Keratinocyte (primary cell): ENCODE data around the gene ATP6V1C2. TPM values are rescaled to one million over a fixed set of nuclear protein-coding genes. Genes with fewer than 3 reads are reported as not detected.

ENCODE experiments used
- DNase-seq: peaks from one replicate; pipeline ENCODE4 v3.0.0-alpha.2; 2011; ENCODE audit warnings: low read depth, missing footprints, low spot score
- FAIRE-seq: peaks from 2 replicates; lab custom pipeline; 2011; peaks lifted over from hg19 to GRCh38; lab: Jason Lieb, UNC
- H2AFZ ChIP-seq: 2 replicates; pipeline ENCODE4 v1.6.0; 2012; ENCODE audit warnings: low read length, control low read depth, inconsistent platforms; ENCODE audit not compliant: control insufficient read depth
- H3K27ac ChIP-seq: 2 replicates; pipeline ENCODE4 v1.5.1; 2011; ENCODE audit warnings: low read length; ENCODE audit not compliant: control insufficient read depth, insufficient read depth
- H3K27me3 ChIP-seq: 3 replicates; pipeline ENCODE4 v1.6.0; 2011; ENCODE audit warnings: low read length; ENCODE audit not compliant: control insufficient read depth, insufficient read depth; ENCODE audit errors: extremely low read depth
- H3K36me3 ChIP-seq, 2 experiments: 2 replicates in 1 of 2; 3 replicates in 1 of 2; pipeline ENCODE4 v1.5.1; 2011; ENCODE audit warnings: low read length in 2 of 2, mild to moderate bottlenecking in 1 of 2; ENCODE audit not compliant: control insufficient read depth in 2 of 2, insufficient read depth in 2 of 2; ENCODE audit errors: extremely low read depth in 1 of 2
- H3K4me1 ChIP-seq: 3 replicates; pipeline ENCODE4 v1.5.1; 2011; ENCODE audit warnings: low read length; ENCODE audit not compliant: control insufficient read depth, insufficient read depth; ENCODE audit errors: extremely low read depth
- H3K4me2 ChIP-seq: 3 replicates; pipeline ENCODE4 v1.6.0; 2011; ENCODE audit warnings: low read depth, low read length; ENCODE audit not compliant: control insufficient read depth, insufficient read depth; ENCODE audit errors: extremely low read depth
- H3K4me3 ChIP-seq, 3 experiments: fragments of 200-600 bp in 1 of 3; sonication (generic) in 1 of 3; 2 replicates in 2 of 3; 3 replicates in 1 of 3; pipeline ENCODE4 v1.5.1; 2011 to 2016; ENCODE audit warnings: low read length in 3 of 3, mild to moderate bottlenecking in 3 of 3, control low read depth in 2 of 3, inconsistent platforms in 1 of 3, low read depth in 1 of 3, mixed read lengths in 1 of 3, mixed run types in 1 of 3, moderate library complexity in 1 of 3; ENCODE audit not compliant: control insufficient read depth in 2 of 3, insufficient read depth in 2 of 3; ENCODE audit errors: extremely low read depth in 1 of 3
- H3K79me2 ChIP-seq: 2 replicates; pipeline ENCODE4 v1.6.0; 2012; ENCODE audit warnings: low read length; ENCODE audit not compliant: control insufficient read depth, insufficient read depth
- H3K9ac ChIP-seq: 3 replicates; pipeline ENCODE4 v1.6.0; 2011; ENCODE audit warnings: low read length; ENCODE audit not compliant: control insufficient read depth, insufficient read depth; ENCODE audit errors: extremely low read depth
- H3K9me1 ChIP-seq: 3 replicates; pipeline ENCODE4 v1.6.0; 2011; ENCODE audit warnings: low read length; ENCODE audit not compliant: control insufficient read depth, insufficient read depth; ENCODE audit errors: extremely low read depth
- H3K9me3 ChIP-seq: 2 replicates; pipeline ENCODE4 v1.5.1; 2012; ENCODE audit warnings: low read depth, low read length; ENCODE audit not compliant: control insufficient read depth
- H4K20me1 ChIP-seq: 3 replicates; pipeline ENCODE4 v1.6.0; 2011; ENCODE audit warnings: low read length; ENCODE audit not compliant: control insufficient read depth, insufficient read depth; ENCODE audit errors: extremely low read depth
- EZH2 ChIP-seq: IDR thresholded peaks from one replicate; pipeline ENCODE4 v1.6.1; 2012; ENCODE audit warnings: inconsistent platforms, mild to moderate bottlenecking, low read length, moderate library complexity
- dilution Hi-C: fragments of 300-500 bp; cut with MboI; formaldehyde crosslinking; loops from one replicate; pipeline ENCODE4 v1.7.0; 2020; ENCODE audit warnings: low sequenced_read_pairs; ENCODE audit not compliant: extremely low pct_ligation_motif_present
- polyA plus RNA-seq, 5 experiments: library from polyadenylated mRNA; depleted of rRNA in 3 of 5; stranded (reverse) in 3 of 5; stranded (forward) in 1 of 5; unstranded in 1 of 5; fragments of >200 nt; gene quantifications; 1 replicate in 1 of 5; 2 replicates in 3 of 5; 3 replicates in 1 of 5; pipeline versions ENCODE4 v1.2.1 to v1.2.3, GENCODE V29; 2011 to 2012; ENCODE audit warnings: missing spikeins in 2 of 5, low read depth in 1 of 5, low replicate concordance in 1 of 5
- TF ChIP-seq, protein P1 (sequence below), 3 experiments: IDR thresholded peaks in 1 of 3; conservative IDR thresholded peaks in 1 of 3; optimal IDR thresholded peaks in 1 of 3; 2 replicates in 2 of 3; 3 replicates in 1 of 3; pipeline versions ENCODE3 to v1.5.1; 2011; ENCODE audit warnings: low read length in 3 of 3, mild to moderate bottlenecking in 3 of 3, moderate library complexity in 2 of 3, control low read depth in 1 of 3, inconsistent platforms in 1 of 3; ENCODE audit not compliant: insufficient read depth in 2 of 3; ENCODE audit errors: extremely low read depth in 1 of 3

Gene ATP6V1C2
- polyA plus RNA-seq, 1 donor (not counting 4 experiments of a cell fraction or from before 2014, with no cell fraction given): 0.55 TPM

DNA sequence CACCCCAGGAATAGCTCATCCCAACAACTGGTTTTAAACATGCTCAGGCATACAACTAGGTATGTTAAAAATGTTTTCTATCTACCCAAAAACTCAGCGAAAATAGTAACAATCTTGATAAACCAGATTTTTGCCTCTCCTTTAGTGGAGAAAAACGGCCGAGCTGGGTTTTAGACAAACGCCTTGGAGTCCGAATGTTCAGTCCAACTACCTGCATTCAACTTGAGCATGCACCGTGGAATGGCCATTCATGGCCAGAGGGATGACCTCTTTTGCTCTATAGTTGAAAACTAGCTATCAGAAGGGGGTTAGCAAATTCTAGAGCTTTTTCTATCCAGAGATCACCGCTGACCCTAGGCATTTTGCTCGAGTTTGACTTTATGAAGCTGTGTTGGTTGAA, 60.3 kb downstream of the ATP6V1C2 start:
- FAIRE-seq (peak; percentile 26), DNase-seq (no peak)
- Histone ChIP-seq H3K79me2 (peaks cover 7% of the 10 kb centered on the region), H3K9ac (no peak overlapping the region), H3K4me3 (no peak overlapping the region), H3K4me1 (no peaks in the 10 kb centered on the region), H3K27ac (no peak overlapping the region), H3K9me1 (no peaks in the 10 kb centered on the region), H3K4me2 (no peak overlapping the region), H2AFZ (no peak overlapping the region), H3K9me3 (no peaks in the 10 kb centered on the region), H3K27me3 (no peaks in the 10 kb centered on the region), H3K36me3 (peaks cover 30 to 42% of the 10 kb centered on the region in 2 experiments), H4K20me1 (peaks cover 5% of the 10 kb centered on the region)
- TF ChIP-seq, protein P1, sequence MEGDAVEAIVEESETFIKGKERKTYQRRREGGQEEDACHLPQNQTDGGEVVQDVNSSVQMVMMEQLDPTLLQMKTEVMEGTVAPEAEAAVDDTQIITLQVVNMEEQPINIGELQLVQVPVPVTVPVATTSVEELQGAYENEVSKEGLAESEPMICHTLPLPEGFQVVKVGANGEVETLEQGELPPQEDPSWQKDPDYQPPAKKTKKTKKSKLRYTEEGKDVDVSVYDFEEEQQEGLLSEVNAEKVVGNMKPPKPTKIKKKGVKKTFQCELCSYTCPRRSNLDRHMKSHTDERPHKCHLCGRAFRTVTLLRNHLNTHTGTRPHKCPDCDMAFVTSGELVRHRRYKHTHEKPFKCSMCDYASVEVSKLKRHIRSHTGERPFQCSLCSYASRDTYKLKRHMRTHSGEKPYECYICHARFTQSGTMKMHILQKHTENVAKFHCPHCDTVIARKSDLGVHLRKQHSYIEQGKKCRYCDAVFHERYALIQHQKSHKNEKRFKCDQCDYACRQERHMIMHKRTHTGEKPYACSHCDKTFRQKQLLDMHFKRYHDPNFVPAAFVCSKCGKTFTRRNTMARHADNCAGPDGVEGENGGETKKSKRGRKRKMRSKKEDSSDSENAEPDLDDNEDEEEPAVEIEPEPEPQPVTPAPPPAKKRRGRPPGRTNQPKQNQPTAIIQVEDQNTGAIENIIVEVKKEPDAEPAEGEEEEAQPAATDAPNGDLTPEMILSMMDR (optimal IDR thresholded peaks at IDR 0.05 in 1 of 3, IDR thresholded peaks at IDR 0.05 in 1 of 3, conservative IDR thresholded peaks at IDR 0.05 in 1 of 3; ENCODE audit: extremely low read depth in 1 of 3, insufficient read depth in 2 of 3, low read length in 3 of 3): no peak
- TF ChIP-seq EZH2: no peak
- dilution Hi-C loops: loop anchor here (10.0 kb wide), 1 partner anchor 77 kb away; no protein-coding TSS in a partner anchor

DNA sequence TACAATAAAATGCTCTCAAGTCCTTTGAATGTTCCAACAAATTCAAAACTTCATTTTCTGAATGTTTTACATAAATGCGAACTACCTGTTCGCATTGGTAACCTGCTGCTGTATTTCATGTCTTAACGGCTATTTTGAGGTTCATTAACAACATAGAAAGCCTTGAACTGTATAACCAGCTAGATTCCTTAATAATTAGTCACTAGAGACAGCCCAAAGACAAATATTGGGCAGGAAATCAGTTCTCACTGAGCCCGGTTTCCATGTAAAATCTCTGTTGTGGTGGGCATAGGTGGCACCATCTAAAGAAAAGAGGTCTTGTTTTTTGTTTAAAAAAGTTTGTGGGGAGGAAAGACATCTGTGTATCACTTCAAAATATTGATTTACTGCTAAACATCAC, 62.0 kb downstream of the ATP6V1C2 start:
- peaks cover 5% of the 10 kb centered on the region for H4K20me1 ChIP-seq
- FAIRE-seq (no peak), DNase-seq (no peak)
- dilution Hi-C loops: loop anchor here (10.0 kb wide), 1 partner anchor 79 kb away; no protein-coding TSS in a partner anchor
- peaks cover 8% of the 10 kb centered on the region for H3K79me2 ChIP-seq
- no peak overlapping the region for H3K9ac ChIP-seq
- no peak overlapping the region for H3K4me3 ChIP-seq
- H3K36me3 ChIP-seq: peaks cover 38 to 49% of the 10 kb centered on the region in 2 experiments
- H3K9me3 ChIP-seq: no peaks in the 10 kb centered on the region
- H3K9me1 ChIP-seq: no peaks in the 10 kb centered on the region
- H3K27me3 ChIP-seq: no peaks in the 10 kb centered on the region
- H3K4me2 ChIP-seq: no peak overlapping the region
- TF ChIP-seq EZH2: no peak
- TF ChIP-seq, protein P1 (optimal IDR thresholded peaks at IDR 0.05 in 1 of 3, IDR thresholded peaks at IDR 0.05 in 1 of 3, conservative IDR thresholded peaks at IDR 0.05 in 1 of 3; ENCODE audit: extremely low read depth in 1 of 3, insufficient read depth in 2 of 3, low read length in 3 of 3): no peak
- no peak overlapping the region for H3K27ac ChIP-seq
- H2AFZ ChIP-seq: no peak overlapping the region
- no peaks in the 10 kb centered on the region for H3K4me1 ChIP-seq
